ENCODE data around the gene CCDC88B. TPM values are rescaled to one million over a fixed set of nuclear protein-coding genes. Genes with fewer than 3 reads are reported as not detected.
A peak's percentile ranks its signal among the peaks of the same experiment; 100 is the strongest.

Gene CCDC88B
- total and polyA plus RNA-seq, 10 of the 15 experiments (the other 5 are each of a cell fraction or from before 2014, with no cell fraction given), result 0.24 to 66.0 (median 19.2) TPM

GRCh38 chr11:64317961-64318765, 21.8 kb upstream of the CCDC88B start, which contains the start of gene PRDX5 (continued):
- TF ChIP-seq ZBTB4 (CRISPR knock-in tag; IDR thresholded peaks at IDR 0.05) (no peak), POLR2AphosphoS5 (IDR thresholded peaks at IDR 0.05; ENCODE audit: low read length) (peak; percentile 57; the same call in 1 of the 2 replicates), CREB1 (IDR thresholded peaks at IDR 0.05; ENCODE audit: low read depth) (no peak), POLR2A (IDR thresholded peaks at IDR 0.05; ENCODE audit: low read depth, low read length) (peak; percentile 86), PKNOX1 (IDR thresholded peaks at IDR 0.05) (no peak; the same call in 1 of the 2 replicates), NBN (IDR thresholded peaks at IDR 0.05) (peak; percentile 62), SP1 (IDR thresholded peaks at IDR 0.05; ENCODE audit: low read depth, low read length) (peak; percentile 43), SMAD5 (IDR thresholded peaks at IDR 0.05; ENCODE audit: low read depth) (peak; percentile 48; the same call in 1 of the 2 replicates), BCL3 (IDR thresholded peaks at IDR 0.05; ENCODE audit: borderline replicate concordance, insufficient read depth, low read depth, low read length, poor library complexity, severe bottlenecking) (peak; percentile 37), SMC3 (IDR thresholded peaks at IDR 0.05; ENCODE audit: borderline replicate concordance, low read length) (peak; percentile 47), CHD2 (IDR thresholded peaks at IDR 0.05; ENCODE audit: borderline replicate concordance, low read depth, low read length) (0 out of 2 replicates have a peak, but pooled peaks have one; percentile 18), IRF5 (IDR thresholded peaks at IDR 0.05; ENCODE audit: borderline replicate concordance) (no peak), TCF12 (IDR thresholded peaks at IDR 0.05; ENCODE audit: low read depth, low read length) (0 out of 2 replicates have a peak, but pooled peaks have one; percentile 37), SRF (IDR thresholded peaks at IDR 0.05; ENCODE audit: low read depth in 2 of 2, low read length in 2 of 2) (0 out of 4 replicates have a peak, but pooled peaks of 1 of the 2 experiments have one; percentile 43), ESRRA (IDR thresholded peaks at IDR 0.05; ENCODE audit: low read length) (0 out of 2 replicates have a peak, but pooled peaks have one; percentile 7), CTCF (IDR thresholded peaks at IDR 0.05 in 2 of 3, conservative IDR thresholded peaks at IDR 0.05 in 1 of 3; ENCODE audit: control insufficient read depth in 2 of 3, extremely low read depth in 1 of 3, insufficient read depth in 1 of 3, low read depth in 3 of 3, low read length in 3 of 3) (peak; percentile 41 to 91 (median 41); a peak in 5 of 6 replicates), NRF1 (conservative IDR thresholded peaks at IDR 0.05; ENCODE audit: low read depth, low read length) (peak; percentile 93)
